Activated CD4-positive, alpha-beta memory T cell treated with anti-CD3 and anti-CD28 coated beads, Interleukin-2, amount 10 ng/mL, durations not matched to agents 7 days and 5 days (primary cell): ENCODE data around the gene APLP2. TPM values are rescaled to one million over a fixed set of nuclear protein-coding genes. Genes with fewer than 3 reads are reported as not detected.
A peak's percentile ranks its signal among the peaks of the same experiment; 100 is the strongest.
"Not testable (repeated sequence)": the region's sequence is repeated elsewhere in the genome, so short reads cannot be mapped to it uniquely, and the experiment has no call there.

Source experiments
- CTCF ChIA-PET: fragments of 350-600 bp; sonication (Branson Sonifier 250); formaldehyde crosslinking; loops from one replicate; lab custom pipeline; 2021; ENCODE audit warnings: antibody characterized with exemption, inconsistent platforms; lab: Charles Lee
- POLR2A ChIA-PET: fragments of 350-600 bp; sonication (Branson Sonifier 250); formaldehyde crosslinking; loops from one replicate; lab custom pipeline; 2021; ENCODE audit warnings: antibody characterized with exemption; lab: Charles Lee
- DNase-seq: peaks from one replicate; pipeline ENCODE4 v3.0.0-alpha.2; 2020
- H3K27ac Mint-ChIP-seq: one replicate; pipeline ENCODE4 v1.8.0; 2021; ENCODE audit warnings: mild to moderate bottlenecking, mixed read lengths
- H3K27me3 Mint-ChIP-seq: one replicate; pipeline ENCODE4 v1.8.0; 2021; ENCODE audit warnings: mixed read lengths
- H3K36me3 Mint-ChIP-seq: one replicate; pipeline ENCODE4 v1.8.0; 2021; ENCODE audit warnings: low read depth, mixed read lengths
- H3K4me1 Mint-ChIP-seq: one replicate; pipeline ENCODE4 v1.8.0; 2021; ENCODE audit warnings: mixed read lengths
- H3K4me3 Mint-ChIP-seq: one replicate; pipeline ENCODE4 v1.8.0; 2021; ENCODE audit warnings: mild to moderate bottlenecking, mixed read lengths
- H3K9me3 Mint-ChIP-seq: one replicate; pipeline ENCODE4 v1.8.0; 2021; ENCODE audit warnings: mixed read lengths
- total RNA-seq, 2 experiments: library from RNA; stranded (reverse); gene quantifications; one replicate each; pipeline ENCODE4 v1.2.3, GENCODE V29; 2021

APLP2 gene
- total RNA-seq = 10 to 100 TPM; 31.1 to 33.2 TPM

- Mint-ChIP-seq H3K27ac (peak within 1 kb of the TSS; percentile 78), H3K36me3 (peaks cover 4% of the 10 kb centered on the region), H3K4me1 (peaks cover 21% of the 10 kb centered on the region), H3K4me3 (peak within 1 kb of the TSS; percentile 86), H3K9me3 (no peaks in the 10 kb centered on the region), H3K27me3 (peaks cover 21% of the 10 kb centered on the region)
- ChIA-PET POLR2A (interaction anchor here (0.6 to 3.3 kb wide), 5 partner anchors 12 to 215 kb away, joined by 3 to 56 read pairs (median 3); partner anchors contain the start of gene PRDM10), CTCF (interaction anchor here (1.0 to 1.8 kb wide), 2 partner anchors 171 to 188 kb away, joined by 3 to 5 read pairs; no protein-coding TSS in a partner anchor)
- peak; percentile 96 for DNase-seq
These were observed at the start of gene APLP2 for GRCh38 chr11:130069659-130070108. TSS of gene APLP2 (plus strand) at chr11:130069894. CDS start at chr11:130069978, 84 bp downstream.

- Mint-ChIP-seq H3K27ac (no peak overlapping the region), H3K9me3 (peaks cover 2% of the 10 kb centered on the region), H3K4me3 (no peak overlapping the region), H3K27me3 (peaks cover 6% of the 10 kb centered on the region), H3K4me1 (no peaks in the 10 kb centered on the region), H3K36me3 (no peaks in the 10 kb centered on the region)
- DNase-seq = no peak
- ChIA-PET POLR2A (no interaction called here), CTCF (no interaction called here)
These were observed 49.4 kb upstream of the APLP2 start for GRCh38 chr11:130020323-130020722.

- POLR2A ChIA-PET = not testable (repeated sequence)
These were observed 48.1 kb upstream of the APLP2 start for GRCh38 chr11:130021606-130022005.

GRCh38 chr11:130022799-130023198, 46.9 kb upstream of the APLP2 start:
- Mint-ChIP-seq H3K9me3 (no peaks in the 10 kb centered on the region), H3K27me3 (peaks cover 7% of the 10 kb centered on the region), H3K27ac (no peak overlapping the region), H3K36me3 (no peaks in the 10 kb centered on the region), H3K4me3 (no peak overlapping the region), H3K4me1 (no peaks in the 10 kb centered on the region)
- CTCF ChIA-PET = no interaction called here
- DNase-seq = no peak
- POLR2A ChIA-PET = no interaction called here

More at GRCh38 chr11:130021606-130022005, 48.1 kb upstream of the APLP2 start:
- H3K4me1 Mint-ChIP-seq, DNase-seq, H3K9me3 Mint-ChIP-seq, CTCF ChIA-PET, H3K27ac Mint-ChIP-seq, H3K36me3 Mint-ChIP-seq, H3K27me3 Mint-ChIP-seq, H3K4me3 Mint-ChIP-seq: not testable (repeated sequence)

GRCh38 chr11:130023204-130023603, 46.5 kb upstream of the APLP2 start:
- H3K4me1 Mint-ChIP-seq = no peaks in the 10 kb centered on the region
- ChIA-PET CTCF (no interaction called here), POLR2A (no interaction called here)
- no peak overlapping the region for H3K27ac Mint-ChIP-seq
- H3K4me3 Mint-ChIP-seq = no peak overlapping the region
- no peaks in the 10 kb centered on the region for H3K9me3 Mint-ChIP-seq
- peaks cover 7% of the 10 kb centered on the region for H3K27me3 Mint-ChIP-seq
- H3K36me3 Mint-ChIP-seq = no peaks in the 10 kb centered on the region
- no peak for DNase-seq

GRCh38 chr11:130024361-130024760, 45.3 kb upstream of the APLP2 start:
- CTCF ChIA-PET = no interaction called here
- POLR2A ChIA-PET = no interaction called here
- Mint-ChIP-seq H3K4me1 (peaks cover 2% of the 10 kb centered on the region), H3K4me3 (no peak overlapping the region), H3K27me3 (peaks cover 7% of the 10 kb centered on the region), H3K27ac (no peak overlapping the region), H3K36me3 (no peaks in the 10 kb centered on the region), H3K9me3 (no peaks in the 10 kb centered on the region)
- DNase-seq = no peak

GRCh38 chr11:130025371-130025770, 44.3 kb upstream of the APLP2 start:
- POLR2A ChIA-PET = no interaction called here

GRCh38 chr11:130029137-130029536, 40.6 kb upstream of the APLP2 start:
- no peak for DNase-seq
- CTCF ChIA-PET = no interaction called here
- H3K9me3 Mint-ChIP-seq = no peaks in the 10 kb centered on the region

More at GRCh38 chr11:130025371-130025770, 44.3 kb upstream of the APLP2 start:
- CTCF ChIA-PET = no interaction called here
- DNase-seq = no peak
- peaks cover 6% of the 10 kb centered on the region for H3K27me3 Mint-ChIP-seq
- no peak overlapping the region for H3K27ac Mint-ChIP-seq
- peaks cover 2% of the 10 kb centered on the region for H3K4me1 Mint-ChIP-seq
- no peak overlapping the region for H3K4me3 Mint-ChIP-seq
- H3K9me3 Mint-ChIP-seq = no peaks in the 10 kb centered on the region
- no peaks in the 10 kb centered on the region for H3K36me3 Mint-ChIP-seq

GRCh38 chr11:130031056-130031455, 38.6 kb upstream of the APLP2 start:
- POLR2A ChIA-PET = no interaction called here
- CTCF ChIA-PET = no interaction called here
- Mint-ChIP-seq H3K27me3 (peaks cover 2% of the 10 kb centered on the region), H3K27ac (no peak overlapping the region), H3K4me1 (peaks cover 2% of the 10 kb centered on the region), H3K36me3 (no peaks in the 10 kb centered on the region), H3K9me3 (no peaks in the 10 kb centered on the region), H3K4me3 (no peak overlapping the region)
- DNase-seq = no peak

More at GRCh38 chr11:130029137-130029536, 40.6 kb upstream of the APLP2 start:
- no peak overlapping the region for H3K4me3 Mint-ChIP-seq
- peaks cover 6% of the 10 kb centered on the region for H3K27me3 Mint-ChIP-seq
- no peaks in the 10 kb centered on the region for H3K36me3 Mint-ChIP-seq
- H3K4me1 Mint-ChIP-seq = peaks cover 2% of the 10 kb centered on the region
- POLR2A ChIA-PET = no interaction called here
- H3K27ac Mint-ChIP-seq = no peak overlapping the region

- Mint-ChIP-seq H3K27ac (no peak overlapping the region), H3K4me1 (peaks cover 2% of the 10 kb centered on the region), H3K36me3 (no peaks in the 10 kb centered on the region), H3K27me3 (peaks cover 2% of the 10 kb centered on the region), H3K9me3 (no peaks in the 10 kb centered on the region), H3K4me3 (no peak overlapping the region)
- ChIA-PET POLR2A (no interaction called here), CTCF (no interaction called here)
- no peak for DNase-seq
These were observed 37.7 kb upstream of the APLP2 start for GRCh38 chr11:130031945-130032344.

GRCh38 chr11:130032931-130033330, 36.8 kb upstream of the APLP2 start:
- ChIA-PET POLR2A (interaction anchor here (0.6 kb wide), 1 partner anchor 30 kb away, joined by 3 read pairs; the partner anchor contains the start of gene PRDM10), CTCF (no interaction called here)
- no peaks in the 10 kb centered on the region for H3K9me3 Mint-ChIP-seq
- H3K4me3 Mint-ChIP-seq = no peak overlapping the region
- H3K4me1 Mint-ChIP-seq = peaks cover 2% of the 10 kb centered on the region
- no peak overlapping the region for H3K27ac Mint-ChIP-seq
- no peak for DNase-seq
- no peaks in the 10 kb centered on the region for H3K36me3 Mint-ChIP-seq
- H3K27me3 Mint-ChIP-seq = no peaks in the 10 kb centered on the region

- ChIA-PET CTCF (no interaction called here), POLR2A (no interaction called here)
- DNase-seq = no peak
- Mint-ChIP-seq H3K27me3 (peaks cover 3% of the 10 kb centered on the region), H3K4me3 (no peak overlapping the region), H3K36me3 (no peaks in the 10 kb centered on the region), H3K9me3 (no peaks in the 10 kb centered on the region), H3K27ac (no peak overlapping the region), H3K4me1 (peaks cover 1% of the 10 kb centered on the region)
These were observed 35.5 kb upstream of the APLP2 start for GRCh38 chr11:130034236-130034635.

- Mint-ChIP-seq H3K4me3 (no peak overlapping the region), H3K27me3 (peaks cover 4% of the 10 kb centered on the region), H3K9me3 (no peaks in the 10 kb centered on the region), H3K27ac (no peak overlapping the region), H3K36me3 (no peaks in the 10 kb centered on the region), H3K4me1 (no peaks in the 10 kb centered on the region)
- DNase-seq = no peak
- CTCF ChIA-PET = no interaction called here
- POLR2A ChIA-PET = no interaction called here
These were observed 32.6 kb upstream of the APLP2 start for GRCh38 chr11:130037058-130037457.

- H3K36me3 Mint-ChIP-seq = no peaks in the 10 kb centered on the region
- H3K27ac Mint-ChIP-seq = no peak overlapping the region
- peaks cover 5% of the 10 kb centered on the region for H3K27me3 Mint-ChIP-seq
- no peak for DNase-seq
- no peaks in the 10 kb centered on the region for H3K4me1 Mint-ChIP-seq
- ChIA-PET POLR2A (no interaction called here), CTCF (no interaction called here)
- H3K4me3 Mint-ChIP-seq = no peak overlapping the region
- no peaks in the 10 kb centered on the region for H3K9me3 Mint-ChIP-seq
These were observed 31.7 kb upstream of the APLP2 start for GRCh38 chr11:130037881-130038585.
